HepG2 (cell line): ENCODE data around the gene NFXL1. TPM values are rescaled to one million over a fixed set of nuclear protein-coding genes. Genes with fewer than 3 reads are reported as not detected.
A peak's percentile ranks its signal among the peaks of the same experiment; 100 is the strongest.

Experiments used
- CREBL2 ChIP-seq: sonication (generic); formaldehyde crosslinking; IDR thresholded peaks from 2 replicates; pipeline ENCODE4 v1.8.1; 2023; ENCODE audit warnings: missing genetic modification reagents, mild to moderate bottlenecking, borderline replicate concordance
- CSRNP1 ChIP-seq: sonication (generic); formaldehyde crosslinking; IDR thresholded peaks from 2 replicates; pipeline ENCODE4 v1.8.1; 2023; ENCODE audit warnings: mild to moderate bottlenecking, missing genetic modification reagents
- E2F2 ChIP-seq: sonication (generic); formaldehyde crosslinking; IDR thresholded peaks from 2 replicates; pipeline ENCODE4 v1.4.0; 2020; ENCODE audit warnings: missing genetic modification reagents, borderline replicate concordance
- EP300 ChIP-seq, 3 experiments: sonication (generic) in 1 of 3; formaldehyde crosslinking in 1 of 3; IDR thresholded peaks; 2 replicates each; pipeline versions ENCODE4 v1.5.1 to v1.6.1; 2011 to 2020; ENCODE audit warnings: low read depth in 2 of 3, low read length in 2 of 3, borderline replicate concordance in 1 of 3, improper control_type of control experiment in 1 of 3, mild to moderate bottlenecking in 1 of 3, missing genetic modification reagents in 1 of 3, moderate library complexity in 1 of 3
- HCFC1 ChIP-seq: fragments of 150-350 bp; IDR thresholded peaks from 2 replicates; pipeline ENCODE4 v1.6.1; 2014; ENCODE audit warnings: low read depth, low read length
- HNRNPH1 ChIP-seq: fragments of 200-400 bp; formaldehyde crosslinking; optimal IDR thresholded peaks from 2 replicates; pipeline ENCODE3; 2017; ENCODE audit warnings: mild to moderate bottlenecking, low read depth, low read length
- KAT2B ChIP-seq: fragments of 150-350 bp; IDR thresholded peaks from 2 replicates; pipeline ENCODE4 v1.6.1; 2014; ENCODE audit warnings: low read depth, low read length, borderline replicate concordance
- MAF1 ChIP-seq: sonication (generic); formaldehyde crosslinking; IDR thresholded peaks from 2 replicates; pipeline ENCODE4 v1.5.0; 2020; ENCODE audit warnings: missing genetic modification reagents, borderline replicate concordance
- MAFG ChIP-seq: sonication (generic); formaldehyde crosslinking; IDR thresholded peaks from 2 replicates; pipeline ENCODE4 v1.5.1; 2020; ENCODE audit warnings: mild to moderate bottlenecking, missing genetic modification reagents
- MEF2D ChIP-seq: sonication (generic); formaldehyde crosslinking; IDR thresholded peaks from 2 replicates; pipeline ENCODE4 v1.5.1; 2020; ENCODE audit warnings: mild to moderate bottlenecking, missing genetic modification reagents
- MTF2 ChIP-seq: sonication (generic); formaldehyde crosslinking; IDR thresholded peaks from 2 replicates; pipeline ENCODE4 v1.5.0; 2020; ENCODE audit warnings: missing genetic modification reagents, borderline replicate concordance
- PTBP1 ChIP-seq: fragments of 200-400 bp; formaldehyde crosslinking; IDR thresholded peaks from 2 replicates; pipeline ENCODE4 v1.6.1; 2018; ENCODE audit warnings: low read length, low read depth; ENCODE audit not compliant: poor library complexity, severe bottlenecking
- SOX5 ChIP-seq: IDR thresholded peaks from 2 replicates; pipeline ENCODE4 v1.6.1; 2016; ENCODE audit warnings: borderline replicate concordance
- SP2 ChIP-seq: sonication (generic); formaldehyde crosslinking; IDR thresholded peaks from 2 replicates; pipeline ENCODE4 v1.5.1; 2020; ENCODE audit warnings: mild to moderate bottlenecking, missing genetic modification reagents
- TBP ChIP-seq: sonication (generic); formaldehyde crosslinking; IDR thresholded peaks from 2 replicates; pipeline ENCODE4 v1.5.0; 2020; ENCODE audit warnings: missing genetic modification reagents
- ZEB1 ChIP-seq: IDR thresholded peaks from 2 replicates; pipeline ENCODE4 v1.6.1; 2012; ENCODE audit warnings: mild to moderate bottlenecking, low read depth, inconsistent platforms; ENCODE audit not compliant: insufficient replicate concordance
- ZFX ChIP-seq: sonication (generic); formaldehyde crosslinking; IDR thresholded peaks from 2 replicates; pipeline ENCODE4 v1.4.0; 2020; ENCODE audit warnings: mild to moderate bottlenecking, low read depth, missing genetic modification reagents, moderate library complexity
- ZNF234 ChIP-seq: sonication (generic); formaldehyde crosslinking; conservative IDR thresholded peaks from 2 replicates; pipeline ENCODE4 v1.5.1; 2020; ENCODE audit warnings: mild to moderate bottlenecking, missing genetic modification reagents
- ZNF24 ChIP-seq: fragments of 450-650 bp; IDR thresholded peaks from 2 replicates; pipeline ENCODE4 v1.6.1; 2017; ENCODE audit warnings: antibody characterized with exemption, mild to moderate bottlenecking
- ZNF282 ChIP-seq: fragments of 450-650 bp; IDR thresholded peaks from 2 replicates; pipeline ENCODE4 v1.6.1; 2018; ENCODE audit not compliant: partially characterized antibody
- ZNF512B ChIP-seq: sonication (generic); formaldehyde crosslinking; IDR thresholded peaks from 2 replicates; pipeline ENCODE4 v1.5.1; 2020; ENCODE audit warnings: missing genetic modification reagents, mild to moderate bottlenecking, borderline replicate concordance
- ZNF605 ChIP-seq: sonication (generic); formaldehyde crosslinking; IDR thresholded peaks from 2 replicates; pipeline ENCODE4 v1.8.0; 2022; ENCODE audit warnings: mild to moderate bottlenecking, missing genetic modification reagents
- ZNF781 ChIP-seq: sonication (generic); formaldehyde crosslinking; IDR thresholded peaks from 2 replicates; pipeline ENCODE4 v1.5.1; 2020; ENCODE audit warnings: borderline replicate concordance, mild to moderate bottlenecking, missing genetic modification reagents; ENCODE audit errors: not compliant biosample characterization
- polyA plus RNA-seq, 8 experiments: library from polyadenylated mRNA; depleted of rRNA in 3 of 8; stranded (reverse) in 7 of 8; unstranded in 1 of 8; fragments of >200 nt; fragmentation: Illumina TruSeq in 4 of 8; extraction: Trizol in 4 of 8; gene quantifications; 2 replicates each; pipeline versions ENCODE4 v1.2.1 to v1.2.3, GENCODE V29; 2011 to 2016; ENCODE audit warnings: low read depth in 4 of 8, missing spikeins in 1 of 8, mixed read lengths in 1 of 8; ENCODE audit not compliant: insufficient read depth in 1 of 8
- total RNA-seq, 5 experiments: library from RNA; depleted of rRNA; stranded (reverse); fragments of >200 nt; fragmentation: Illumina TruSeq; extraction: Trizol; gene quantifications; 2 replicates each; pipeline ENCODE4 v1.2.3, GENCODE V29; 2016; ENCODE audit warnings: low read depth in 1 of 5

The NFXL1 gene
- total and polyA plus RNA-seq, 2 of the 13 experiments (the other 11 are each of a cell fraction or from before 2014, with no cell fraction given) = 12.0 to 18.6 TPM

- TF ChIP-seq CSRNP1 (CRISPR knock-in tag) (0 out of 2 replicates have a peak, but pooled peaks have one; percentile 10), MAFG (CRISPR knock-in tag) (no peak), HCFC1 (no peak), E2F2 (CRISPR knock-in tag) (no peak), PTBP1 (no peak), ZNF282 (no peak), ZNF234 (CRISPR knock-in tag) (no peak), ZFX (CRISPR knock-in tag) (no peak), EP300 (IDR thresholded peaks at IDR 0.05; ENCODE audit: low read depth in 2 of 2, low read length in 2 of 2) (no peak), EP300 (CRISPR knock-in tag; IDR thresholded peaks at IDR 0.05; ENCODE audit: borderline replicate concordance) (no peak), MEF2D (CRISPR knock-in tag) (no peak), SOX5 (CRISPR knock-in tag) (no peak), ZNF24 (no peak), MAF1 (CRISPR knock-in tag) (no peak), ZNF605 (CRISPR knock-in tag) (peak; percentile 19; the same call in 1 of the 2 replicates), ZNF512B (CRISPR knock-in tag) (no peak), TBP (CRISPR knock-in tag) (no peak), HNRNPH1 (no peak), KAT2B (no peak), SP2 (no peak), ZEB1 (no peak), ZNF781 (no peak), CREBL2 (CRISPR knock-in tag) (no peak), MTF2 (CRISPR knock-in tag) (no peak)
These were observed 77.1 kb downstream of the NFXL1 start (continued) for GRCh38 chr4:47837094-47837907.
